ENCODE results near the gene PCMT1. TPM values are rescaled to one million over a fixed set of nuclear protein-coding genes. Genes with fewer than 3 reads are reported as not detected.

PCMT1 gene
- total and polyA plus RNA-seq, 2 of the 13 experiments (the other 11 are each of a cell fraction or from before 2014, with no cell fraction given): 112 to 169 TPM

DNA sequence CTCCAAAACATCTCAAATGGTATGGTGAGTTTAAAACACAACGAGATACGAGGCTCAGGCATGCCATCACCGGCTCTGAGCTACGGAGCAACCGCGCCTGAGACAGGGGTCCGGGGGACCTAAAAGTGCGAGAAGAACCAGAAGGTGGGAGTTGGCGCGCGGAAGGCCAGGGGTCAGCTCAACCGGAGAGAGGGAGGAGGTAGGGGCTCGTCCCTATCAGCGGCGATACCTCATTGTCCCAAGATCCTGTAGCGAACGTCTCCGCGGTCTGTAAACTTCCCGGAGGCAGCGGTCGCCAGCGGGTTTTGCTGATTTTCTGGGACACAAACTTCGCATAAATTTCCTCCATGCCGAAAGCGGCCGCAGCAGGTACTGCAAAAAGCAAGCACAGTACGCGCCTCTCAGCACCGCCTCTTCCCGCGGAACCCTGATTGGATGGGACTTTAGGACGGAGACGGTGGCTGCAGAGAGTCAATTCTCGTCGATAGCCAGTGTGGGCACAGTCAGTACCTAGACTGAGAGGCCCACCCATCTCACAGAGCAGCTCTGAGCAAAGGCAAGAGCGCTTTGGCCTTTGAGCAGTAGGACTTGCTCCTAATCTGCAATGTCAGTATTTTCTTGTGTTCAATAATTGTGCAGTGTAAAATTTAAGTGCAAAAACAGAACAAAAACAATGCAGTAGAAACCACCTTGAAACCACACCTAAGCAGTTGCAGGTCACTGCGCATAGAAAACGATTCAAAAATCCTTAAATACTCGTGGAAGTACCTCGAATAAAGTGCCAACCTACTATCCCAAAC, 3.2 kb upstream of the PCMT1 start, which contains the start of gene NUP43 (continued):
- 0 out of 2 replicates have a peak, but pooled peaks have one; percentile 36 for TF ChIP-seq DMTF1 (CRISPR knock-in tag; IDR thresholded peaks at IDR 0.05)
- no peak; the same call in 1 of the 2 replicates for TF ChIP-seq ZNF775 (CRISPR knock-in tag; IDR thresholded peaks at IDR 0.05; ENCODE audit: borderline replicate concordance)
- peak; percentile 61; the same call in 1 of the 2 replicates for TF ChIP-seq NFIC (IDR thresholded peaks at IDR 0.05; ENCODE audit: low read length)
- TF ChIP-seq, protein P1, sequence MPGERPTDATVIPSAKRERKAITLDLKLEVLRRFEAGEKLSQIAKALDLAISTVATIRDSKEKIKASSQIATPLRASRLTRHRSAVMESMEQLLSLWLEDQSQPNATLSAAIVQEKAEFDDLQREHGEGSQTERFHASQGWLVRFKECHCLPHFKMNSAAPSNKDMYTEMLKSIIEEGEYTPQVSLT (CRISPR knock-in tag; IDR thresholded peaks at IDR 0.05; ENCODE audit: borderline replicate concordance, low read depth): no peak
- no peak for TF ChIP-seq RBM22 (optimal IDR thresholded peaks at IDR 0.05; ENCODE audit: low read length)
- TF ChIP-seq GABPA (IDR thresholded peaks at IDR 0.05; ENCODE audit: low read depth, low read length): peak; percentile 33; the same call in 1 of the 2 replicates
- peak; percentile 88 for TF ChIP-seq GABPA (CRISPR knock-in tag; IDR thresholded peaks at IDR 0.05; ENCODE audit: low read depth)
- TF ChIP-seq SP5 (CRISPR knock-in tag; IDR thresholded peaks at IDR 0.05; ENCODE audit: borderline replicate concordance, low read depth): peak; percentile 22; the same call in 1 of the 2 replicates
- TF ChIP-seq CENPX (CRISPR knock-in tag; IDR thresholded peaks at IDR 0.05): no peak
- TF ChIP-seq ATF5 (CRISPR knock-in tag; IDR thresholded peaks at IDR 0.05; ENCODE audit: low read depth): 0 out of 2 replicates have a peak, but pooled peaks have one; percentile 61
- TF ChIP-seq, protein P2, sequence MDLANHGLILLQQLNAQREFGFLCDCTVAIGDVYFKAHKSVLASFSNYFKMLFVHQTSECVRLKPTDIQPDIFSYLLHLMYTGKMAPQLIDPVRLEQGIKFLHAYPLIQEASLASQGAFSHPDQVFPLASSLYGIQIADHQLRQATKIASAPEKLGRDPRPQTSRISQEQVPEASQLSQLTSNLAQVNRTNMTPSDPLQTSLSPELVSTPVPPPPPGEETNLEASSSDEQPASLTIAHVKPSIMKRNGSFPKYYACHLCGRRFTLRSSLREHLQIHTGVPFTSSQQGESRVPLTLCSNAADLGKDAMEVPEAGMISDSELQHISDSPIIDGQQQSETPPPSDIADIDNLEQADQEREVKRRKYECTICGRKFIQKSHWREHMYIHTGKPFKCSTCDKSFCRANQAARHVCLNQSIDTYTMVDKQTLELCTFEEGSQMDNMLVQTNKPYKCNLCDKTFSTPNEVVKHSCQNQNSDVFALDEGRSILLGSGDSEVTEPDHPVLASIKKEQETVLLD (CRISPR knock-in tag; IDR thresholded peaks at IDR 0.05; ENCODE audit: low read depth): 0 out of 2 replicates have a peak, but pooled peaks have one; percentile 31
- peak; percentile 90 for TF ChIP-seq SRY (CRISPR knock-in tag; IDR thresholded peaks at IDR 0.05)
- TF ChIP-seq SMAD9 (CRISPR knock-in tag; IDR thresholded peaks at IDR 0.05): no peak
- TF ChIP-seq ZSCAN31 (CRISPR knock-in tag; IDR thresholded peaks at IDR 0.05; ENCODE audit: low read depth): peak; percentile 87
- no peak for TF ChIP-seq SSRP1 (CRISPR knock-in tag; IDR thresholded peaks at IDR 0.05)
- no peak for TF ChIP-seq THAP8 (CRISPR knock-in tag; IDR thresholded peaks at IDR 0.05; ENCODE audit: borderline replicate concordance)
- TF ChIP-seq, protein P3, sequence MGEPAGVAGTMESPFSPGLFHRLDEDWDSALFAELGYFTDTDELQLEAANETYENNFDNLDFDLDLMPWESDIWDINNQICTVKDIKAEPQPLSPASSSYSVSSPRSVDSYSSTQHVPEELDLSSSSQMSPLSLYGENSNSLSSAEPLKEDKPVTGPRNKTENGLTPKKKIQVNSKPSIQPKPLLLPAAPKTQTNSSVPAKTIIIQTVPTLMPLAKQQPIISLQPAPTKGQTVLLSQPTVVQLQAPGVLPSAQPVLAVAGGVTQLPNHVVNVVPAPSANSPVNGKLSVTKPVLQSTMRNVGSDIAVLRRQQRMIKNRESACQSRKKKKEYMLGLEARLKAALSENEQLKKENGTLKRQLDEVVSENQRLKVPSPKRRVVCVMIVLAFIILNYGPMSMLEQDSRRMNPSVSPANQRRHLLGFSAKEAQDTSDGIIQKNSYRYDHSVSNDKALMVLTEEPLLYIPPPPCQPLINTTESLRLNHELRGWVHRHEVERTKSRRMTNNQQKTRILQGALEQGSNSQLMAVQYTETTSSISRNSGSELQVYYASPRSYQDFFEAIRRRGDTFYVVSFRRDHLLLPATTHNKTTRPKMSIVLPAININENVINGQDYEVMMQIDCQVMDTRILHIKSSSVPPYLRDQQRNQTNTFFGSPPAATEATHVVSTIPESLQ (CRISPR knock-in tag; conservative IDR thresholded peaks at IDR 0.05): 0 out of 2 replicates have a peak, but pooled peaks have one; percentile 11
- peak; percentile 49; the same call in 1 of the 2 replicates for TF ChIP-seq HNF4G (IDR thresholded peaks at IDR 0.05; ENCODE audit: borderline replicate concordance, low read depth, low read length)
- no peak for TF ChIP-seq HNF4G (CRISPR knock-in tag; IDR thresholded peaks at IDR 0.05; ENCODE audit: borderline replicate concordance, low read depth)
- no peak; the same call in none of the 2 replicates for TF ChIP-seq KLF12 (CRISPR knock-in tag; IDR thresholded peaks at IDR 0.05; ENCODE audit: borderline replicate concordance)
- no peak for TF ChIP-seq IKZF1 (IDR thresholded peaks at IDR 0.05)
- TF ChIP-seq PLRG1 (conservative IDR thresholded peaks at IDR 0.05): no peak
